T-helper 1 cell treated with Interleukin-12 subunit alpha and Interleukin-12 subunit beta and Interleukin-4 antibody, amounts not matched to agents 30 ng/mL and 1 ng/mL, for 36 hours (primary cell): ENCODE data around the gene UBE2D1. TPM values are rescaled to one million over a fixed set of nuclear protein-coding genes. Genes with fewer than 3 reads are reported as not detected.

ENCODE experiments used
- total RNA-seq: library from RNA; stranded (reverse); gene quantifications from 2 replicates; pipeline ENCODE4 v1.2.3, GENCODE V29; 2022

UBE2D1 gene
- total RNA-seq, 1 donor from 2014 or later = 18.6 TPM

Other genes with a start within 250 kb of the UBE2D1 start
- gene IPMK, start 67.1 kb upstream of the UBE2D1 start, total RNA-seq = 4.2 and 4.6 TPM in 2 replicates
- 38.4 and 38.6 TPM in 2 replicates for gene CISD1, start 65.8 kb upstream of the UBE2D1 start, total RNA-seq
- 56.3 and 60.1 TPM in 2 replicates for gene TFAM, start 50.4 kb downstream of the UBE2D1 start, total RNA-seq
- not detected in 2 replicates for gene BICC1, start 177.9 kb downstream of the UBE2D1 start, total RNA-seq